ENCODE data around the gene SEMG1. TPM values are rescaled to one million over a fixed set of nuclear protein-coding genes. Genes with fewer than 3 reads are reported as not detected.

SEMG1 gene
- total and polyA plus RNA-seq, 2 of the 8 experiments (the other 6 are each of a cell fraction or from before 2014, with no cell fraction given): 3.0 to 5.8 TPM

GRCh38 chr20:45173522-45173921 is 33.3 kb upstream of the SEMG1 start:
- Histone ChIP-seq H2AK5ac (ENCODE audit: low read depth, low read length) (no peak overlapping the region), H3K4ac (replicated peaks; ENCODE audit: insufficient read length, low read depth, low read length) (no peak overlapping the region), H3K4me3 (ENCODE audit: extremely low read depth in 1 of 4, insufficient read depth in 2 of 4, low read depth in 3 of 4, low read length in 4 of 4) (no peak overlapping the region), H3K79me1 (ENCODE audit: low read depth, low read length) (no peaks in the 10 kb centered on the region), H4K8ac (ENCODE audit: extremely low read depth, insufficient read depth, low read length) (no peak overlapping the region), H3K23me2 (ENCODE audit: low read depth, low read length) (no peaks in the 10 kb centered on the region), H2BK15ac (ENCODE audit: low read length) (no peak overlapping the region), H4K20me1 (replicated peaks in 1 of 2; ENCODE audit: control insufficient read depth in 1 of 2, insufficient read depth in 2 of 2, low read length in 2 of 2) (no peaks in the 10 kb centered on the region), H4K5ac (ENCODE audit: insufficient read length, low read depth, low read length) (no peak overlapping the region), H3K18ac (ENCODE audit: extremely low read depth, low read length) (no peak overlapping the region), H3K56ac (replicated peaks; ENCODE audit: insufficient read length, low read depth, low read length) (no peak overlapping the region), H3K27ac (ENCODE audit: low read depth, low read length) (no peak overlapping the region), H2BK120ac (replicated peaks; ENCODE audit: low read depth, low read length) (no peak overlapping the region), H3K9ac (replicated peaks in 1 of 4; ENCODE audit: extremely low read depth in 1 of 4, low read depth in 3 of 4, low read length in 3 of 4) (no peak overlapping the region), H3K36me3 (ENCODE audit: control insufficient read depth in 2 of 4, insufficient read depth in 4 of 4, low read length in 3 of 4) (no peaks in the 10 kb centered on the region), H2BK20ac (ENCODE audit: low read length) (no peak overlapping the region), H3K4me1 (replicated peaks in 1 of 4; ENCODE audit: control insufficient read depth in 3 of 4, insufficient read depth in 4 of 4, low read length in 3 of 4) (no peaks in the 10 kb centered on the region), H3K14ac (ENCODE audit: insufficient read length) (no peak overlapping the region), H2AFZ (ENCODE audit: low read length) (no peak overlapping the region), H3K4me2 (ENCODE audit: insufficient read depth in 1 of 2, low read depth in 2 of 2, low read length in 2 of 2) (no peak overlapping the region), H4K91ac (replicated peaks; ENCODE audit: insufficient read length, low read length) (no peak overlapping the region), H2BK12ac (ENCODE audit: low read depth, low read length) (no peak overlapping the region), H3K23ac (ENCODE audit: insufficient read length) (no peak overlapping the region), H3K9me3 (ENCODE audit: insufficient read depth in 2 of 2, low read depth in 1 of 2, low read length in 1 of 2) (no peaks in the 10 kb centered on the region), H3K27me3 (replicated peaks in 1 of 4; ENCODE audit: control insufficient read depth in 3 of 4, extremely low read depth in 1 of 4, insufficient read depth in 3 of 4, low read length in 3 of 4) (no peaks in the 10 kb centered on the region), H2BK5ac (ENCODE audit: low read depth, low read length) (no peak overlapping the region), H3K79me2 (ENCODE audit: control insufficient read depth in 1 of 2, insufficient read depth in 2 of 2, low read length in 2 of 2) (no peaks in the 10 kb centered on the region)
- TF ChIP-seq NRF1 (IDR thresholded peaks at IDR 0.05; ENCODE audit: low read depth, low read length) (no peak), RFX5 (IDR thresholded peaks at IDR 0.05; ENCODE audit: borderline replicate concordance, low read depth, low read length) (no peak), ASH2L (IDR thresholded peaks at IDR 0.05; ENCODE audit: low read length) (no peak), EP300 (IDR thresholded peaks at IDR 0.05; ENCODE audit: borderline replicate concordance in 1 of 2, low read depth in 2 of 2, low read length in 2 of 2) (no peak), TEAD4 (IDR thresholded peaks at IDR 0.05; ENCODE audit: low read depth, low read length) (no peak), CTBP2 (IDR thresholded peaks at IDR 0.05; ENCODE audit: borderline replicate concordance, insufficient read depth, insufficient read length, low read length) (no peak), RAD21 (IDR thresholded peaks at IDR 0.05 in 1 of 2, conservative IDR thresholded peaks at IDR 0.05 in 1 of 2; ENCODE audit: low read depth in 2 of 2, low read length in 2 of 2) (no peak), SAP30 (IDR thresholded peaks at IDR 0.05; ENCODE audit: insufficient read depth, insufficient replicate concordance, low read length) (no peak), HDAC6 (IDR thresholded peaks at IDR 0.05; ENCODE audit: low read depth, low read length) (no peak), SRF (IDR thresholded peaks at IDR 0.05; ENCODE audit: low read depth, low read length) (no peak)
- WGBS, 2 experiments (ENCODE audit: extremely low coverage in 1 of 2, insufficient coverage in 1 of 2, insufficient read length in 1 of 2, insufficient replicate concordance in 2 of 2, low coverage in 1 of 2, low lambda C conversion rate in 2 of 2, missing lambda C conversion rate in 1 of 2): 88% methylated on average over 1 of the region's 1 CpG; no CpG with 5 or more reads in 1 of the 2 experiments
- DNase-seq (ENCODE audit: low read depth in 1 of 2, low spot score in 2 of 2) (no peak), FAIRE-seq (no peak)
- POLR2A ChIA-PET (ENCODE audit: partially characterized antibody): no interaction called here
- CTCF ChIA-PET (ENCODE audit: partially characterized antibody): no interaction called here

All from H1 (cell line).